ENCODE data around the gene GFPT2.

The GFPT2 gene

DNA sequence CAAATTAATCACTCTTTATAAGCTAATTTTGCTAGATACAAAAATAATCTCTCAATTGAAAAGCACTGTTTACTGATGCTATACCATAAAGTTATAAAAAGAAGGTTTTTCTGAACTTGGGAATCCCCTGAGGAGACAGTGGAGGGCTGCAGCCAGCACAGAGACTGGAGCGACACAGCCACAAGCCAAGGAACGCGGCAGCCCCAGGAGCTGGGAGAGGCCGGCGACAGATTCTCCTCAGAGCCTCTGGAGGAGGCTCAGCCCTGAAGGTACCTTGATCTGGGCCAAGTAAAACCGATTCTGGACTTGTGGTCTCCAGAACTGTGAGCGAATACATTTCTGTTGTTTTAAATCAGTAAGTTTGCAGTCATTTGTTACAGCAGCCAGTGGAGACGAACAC, 3.7 kb downstream of the GFPT2 start:
- Histone ChIP-seq H3K4me2 (no peak overlapping the region), H3K9ac (no peak overlapping the region), H4K20me1 (ENCODE audit: insufficient read depth) (no peaks in the 10 kb centered on the region), H3K79me2 (ENCODE audit: insufficient read depth, low read depth) (no peaks in the 10 kb centered on the region), H3K4me3 (IDR thresholded peaks at IDR 0.05; ENCODE audit: insufficient read depth, low read depth, low read length) (no peak overlapping the region), H3K27me3 (ENCODE audit: insufficient read depth, low read depth) (0 out of 2 replicates have a peak, but pooled peaks cover 2% of the 10 kb centered on the region), H3K4me1 (ENCODE audit: low read depth, poor library complexity, severe bottlenecking) (no peaks in the 10 kb centered on the region), H2AFZ (ENCODE audit: low read depth) (no peak overlapping the region), H3K27ac (no peak overlapping the region), H3K36me3 (ENCODE audit: insufficient read depth) (no peaks in the 10 kb centered on the region)
- TF ChIP-seq CTCF (conservative IDR thresholded peaks at IDR 0.05; ENCODE audit: low read depth, low read length) = no peak

DNA sequence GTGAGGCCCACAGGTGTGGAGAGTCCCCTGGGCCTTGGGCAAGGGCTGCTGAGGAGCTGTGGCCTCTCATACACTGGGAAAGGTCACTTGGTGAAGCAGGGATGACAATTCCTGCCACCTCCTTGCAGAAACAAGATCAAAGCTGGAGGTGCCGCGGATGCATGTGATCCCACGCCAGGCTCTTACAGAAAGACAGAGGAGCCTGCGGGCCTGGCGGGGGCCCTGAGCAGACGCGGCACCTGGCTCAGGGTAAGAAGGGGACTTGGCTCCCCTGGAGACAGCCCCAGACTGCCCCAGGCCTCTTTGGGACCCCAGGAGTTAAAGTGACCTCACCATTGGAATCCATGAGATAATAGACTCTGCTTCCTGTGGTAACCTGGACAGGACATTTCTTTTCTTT, 4.8 kb downstream of the GFPT2 start:
- no peak overlapping the region for H3K27ac ChIP-seq
- H3K9ac ChIP-seq = no peak overlapping the region
- no peak overlapping the region for H3K4me2 ChIP-seq
- H2AFZ ChIP-seq (ENCODE audit: low read depth) = no peak overlapping the region
- H3K79me2 ChIP-seq (ENCODE audit: insufficient read depth, low read depth) = no peaks in the 10 kb centered on the region
- TF ChIP-seq CTCF (conservative IDR thresholded peaks at IDR 0.05; ENCODE audit: low read depth, low read length) = no peak
- no peaks in the 10 kb centered on the region for H3K4me1 ChIP-seq (ENCODE audit: low read depth, poor library complexity, severe bottlenecking)
- no peaks in the 10 kb centered on the region for H3K27me3 ChIP-seq (ENCODE audit: insufficient read depth, low read depth)
- no peak overlapping the region for H3K4me3 ChIP-seq (IDR thresholded peaks at IDR 0.05; ENCODE audit: insufficient read depth, low read depth, low read length)
- no peaks in the 10 kb centered on the region for H3K36me3 ChIP-seq (ENCODE audit: insufficient read depth)
- no peaks in the 10 kb centered on the region for H4K20me1 ChIP-seq (ENCODE audit: insufficient read depth)

GRCh38 chr5:180347702-180348101, 5.4 kb downstream of the GFPT2 start:
- TF ChIP-seq CTCF (conservative IDR thresholded peaks at IDR 0.05; ENCODE audit: low read depth, low read length) = no peak
- Histone ChIP-seq H3K36me3 (ENCODE audit: insufficient read depth) (no peaks in the 10 kb centered on the region), H3K27me3 (ENCODE audit: insufficient read depth, low read depth) (no peaks in the 10 kb centered on the region), H2AFZ (ENCODE audit: low read depth) (no peak overlapping the region), H3K4me1 (ENCODE audit: low read depth, poor library complexity, severe bottlenecking) (no peaks in the 10 kb centered on the region), H4K20me1 (ENCODE audit: insufficient read depth) (no peaks in the 10 kb centered on the region), H3K9ac (no peak overlapping the region), H3K4me2 (no peak overlapping the region), H3K27ac (no peak overlapping the region), H3K4me3 (IDR thresholded peaks at IDR 0.05; ENCODE audit: insufficient read depth, low read depth, low read length) (no peak overlapping the region), H3K79me2 (ENCODE audit: insufficient read depth, low read depth) (no peaks in the 10 kb centered on the region)

GRCh38 chr5:180346358-180346757, 6.8 kb downstream of the GFPT2 start:
- Histone ChIP-seq H3K4me3 (IDR thresholded peaks at IDR 0.05; ENCODE audit: insufficient read depth, low read depth, low read length) (no peak overlapping the region), H2AFZ (ENCODE audit: low read depth) (no peak overlapping the region), H3K27ac (no peak overlapping the region), H4K20me1 (ENCODE audit: insufficient read depth) (no peaks in the 10 kb centered on the region), H3K36me3 (ENCODE audit: insufficient read depth) (no peaks in the 10 kb centered on the region), H3K9ac (no peak overlapping the region), H3K4me1 (ENCODE audit: low read depth, poor library complexity, severe bottlenecking) (no peaks in the 10 kb centered on the region), H3K27me3 (ENCODE audit: insufficient read depth, low read depth) (no peaks in the 10 kb centered on the region), H3K79me2 (ENCODE audit: insufficient read depth, low read depth) (no peaks in the 10 kb centered on the region), H3K4me2 (no peak overlapping the region)
- no peak for TF ChIP-seq CTCF (conservative IDR thresholded peaks at IDR 0.05; ENCODE audit: low read depth, low read length)

Data from KMS-11 (cell line).